ENCODE results near the gene SMURF2.

- TF ChIP-seq RAD21 (IDR thresholded peaks at IDR 0.05; ENCODE audit: low read depth): no peak
- TF ChIP-seq CREB1 (IDR thresholded peaks at IDR 0.05; ENCODE audit: low read depth): no peak
- TF ChIP-seq REST (IDR thresholded peaks at IDR 0.05; ENCODE audit: low read depth): no peak
- no peak for TF ChIP-seq TCF12 (IDR thresholded peaks at IDR 0.05; ENCODE audit: low read depth)
Measured at GRCh38 chr17:64583038-64583437, 79.1 kb downstream of the SMURF2 start.
